HG02884 (cell line): ENCODE measurements around the gene SLIT2.

Experiments used
- ATAC-seq: cut with Tn5 transposase; IDR thresholded peaks from one replicate; pipeline ENCODE4 v1.9.1; 2021; ENCODE audit warnings: mild to moderate bottlenecking, moderate library complexity; ENCODE audit not compliant: unreplicated experiment

The SLIT2 gene

GRCh38 chr4:20299515-20299914, 47.8 kb downstream of the SLIT2 start:
- no peak for ATAC-seq

GRCh38 chr4:20301161-20301560, 49.5 kb downstream of the SLIT2 start:
- no peak for ATAC-seq
